IMR-90 (cell line): ENCODE measurements around the gene TLR9.

Experiments
- CTCF ChIP-seq: conservative IDR thresholded peaks from 2 replicates; pipeline ENCODE4 v1.5.1; 2012; ENCODE audit warnings: mild to moderate bottlenecking, low read depth, low read length, improper control_type of control experiment
- FOS ChIP-seq: fragments of 150-350 bp; IDR thresholded peaks from 2 replicates; pipeline ENCODE4 v1.6.1; 2016; ENCODE audit warnings: low read depth, low read length

DNA sequence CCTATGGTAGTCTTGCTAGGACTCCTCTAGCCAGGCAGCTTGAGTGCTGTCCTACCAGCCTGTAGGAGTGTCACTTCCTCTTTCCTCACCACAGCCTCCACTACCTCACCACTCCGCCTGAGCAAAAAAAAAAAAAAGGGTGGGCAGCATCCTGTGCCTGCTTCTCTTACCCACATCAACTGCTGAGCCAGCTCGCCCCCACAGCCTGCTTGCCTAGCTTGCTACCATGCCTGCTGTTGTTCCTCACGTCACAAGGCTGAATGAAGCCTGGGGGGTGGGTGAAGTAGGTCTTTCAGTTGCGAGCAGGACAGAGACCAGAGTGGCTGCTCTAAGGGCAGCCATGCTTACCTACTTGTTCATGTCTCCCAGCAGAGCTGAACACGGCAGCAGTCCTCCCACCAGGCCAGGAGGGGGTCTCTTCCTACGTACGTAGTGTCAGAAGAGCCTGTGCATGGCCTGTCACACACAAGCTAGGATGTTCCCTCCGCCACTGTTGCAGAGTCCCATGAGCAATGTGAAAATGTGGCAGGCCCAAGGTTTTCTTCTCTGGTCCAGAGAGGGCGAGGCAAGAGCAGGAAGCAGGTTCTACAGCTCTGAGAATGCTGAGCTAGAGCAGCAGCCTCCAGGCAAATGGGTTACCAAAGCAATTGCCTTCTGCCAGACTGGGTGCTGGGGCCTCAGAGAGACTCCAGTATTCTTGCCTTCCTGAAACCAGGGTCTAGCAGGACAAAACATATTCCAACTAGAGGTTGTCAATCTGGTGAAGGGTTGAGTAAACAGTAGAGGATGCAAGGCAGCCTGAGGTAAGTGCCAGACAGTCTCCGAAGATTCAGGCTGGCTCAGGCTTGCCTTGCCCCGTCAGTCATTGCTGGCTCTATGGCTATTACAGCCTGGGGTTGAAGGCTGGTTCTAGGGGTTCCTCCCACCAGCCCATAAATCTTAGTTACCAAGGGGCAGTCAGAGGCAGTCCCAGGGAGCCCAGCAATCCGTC is 28.2 kb upstream of the TLR9 start:
- TF ChIP-seq CTCF (no peak), FOS (no peak)
